SK-N-SH treated with all-trans-retinoic acid at 6 μM for 48 hours (cell line): ENCODE measurements around the gene OR52E6.

Experiments
- ATAC-seq: fragments of 200-7000 bp; cut with Tn5 transposase; 3 replicates; pipeline ENCODE4 v1.9.1; 2020; ENCODE audit warnings: mild to moderate bottlenecking, moderate library complexity
- ARNTL ChIP-seq: fragments of 450-650 bp; formaldehyde crosslinking; IDR thresholded peaks from 2 replicates; pipeline ENCODE4 v1.5.0; 2020; ENCODE audit warnings: low read depth, mild to moderate bottlenecking, moderate library complexity, borderline replicate concordance
- BACH2 ChIP-seq: fragments of 250-450 bp; sonication (Bioruptor Pico); IDR thresholded peaks from 2 replicates; pipeline ENCODE4 v1.9.0; 2021; ENCODE audit warnings: mild to moderate bottlenecking, borderline replicate concordance
- GLIS3 ChIP-seq: fragments of 250-450 bp; sonication (Bioruptor Pico); IDR thresholded peaks from 2 replicates; pipeline ENCODE4 v1.5.0; 2020; ENCODE audit warnings: mild to moderate bottlenecking, moderate library complexity
- ISL1 ChIP-seq: fragments of 250-450 bp; sonication (Bioruptor Pico); IDR thresholded peaks from 2 replicates; pipeline ENCODE4 v2.1.2; 2022; ENCODE audit warnings: mild to moderate bottlenecking, moderate library complexity
- PATZ1 ChIP-seq: fragments of 250-450 bp; sonication (Bioruptor Pico); IDR thresholded peaks from 2 replicates; pipeline ENCODE4 v1.8.0; 2020; ENCODE audit warnings: mild to moderate bottlenecking, moderate library complexity, borderline replicate concordance
- POU6F1 ChIP-seq: fragments of 250-450 bp; sonication (Bioruptor Pico); IDR thresholded peaks from 2 replicates; pipeline ENCODE4 v1.8.0; 2021; ENCODE audit warnings: low read depth, mild to moderate bottlenecking, moderate library complexity, borderline replicate concordance
- PPARA ChIP-seq: fragments of 250-450 bp; sonication (Bioruptor Pico); IDR thresholded peaks from 2 replicates; pipeline ENCODE4 v1.5.0; 2020; ENCODE audit warnings: mild to moderate bottlenecking, borderline replicate concordance
- RARB ChIP-seq: fragments of 250-450 bp; sonication (Bioruptor Pico); IDR thresholded peaks from 2 replicates; pipeline ENCODE4 v1.8.0; 2021; ENCODE audit warnings: mild to moderate bottlenecking, moderate library complexity
- SNAI2 ChIP-seq: fragments of 250-450 bp; sonication (Bioruptor Pico); IDR thresholded peaks from 2 replicates; pipeline ENCODE4 v1.5.0; 2020; ENCODE audit warnings: mild to moderate bottlenecking, moderate library complexity
- TCF4 ChIP-seq: fragments of 250-450 bp; sonication (Bioruptor Pico); IDR thresholded peaks from 2 replicates; pipeline ENCODE4 v1.8.0; 2021; ENCODE audit warnings: mild to moderate bottlenecking, moderate library complexity, borderline replicate concordance
- TOX ChIP-seq: fragments of 250-450 bp; sonication (Bioruptor Pico); IDR thresholded peaks from 2 replicates; pipeline ENCODE4 v1.8.0; 2021; ENCODE audit warnings: mild to moderate bottlenecking, moderate library complexity, borderline replicate concordance
- TSHZ2 ChIP-seq: fragments of 250-450 bp; sonication (Bioruptor Pico); IDR thresholded peaks from 2 replicates; pipeline ENCODE4 v1.5.0; 2020; ENCODE audit warnings: mild to moderate bottlenecking, moderate library complexity
- ZC3H10 ChIP-seq: fragments of 250-450 bp; sonication (Bioruptor Pico); IDR thresholded peaks from 2 replicates; pipeline ENCODE4 v1.5.1; 2021; ENCODE audit warnings: mild to moderate bottlenecking, moderate library complexity
- ZFP3 ChIP-seq: fragments of 250-450 bp; sonication (Bioruptor Pico); IDR thresholded peaks from 2 replicates; pipeline ENCODE4 v1.5.0; 2020; ENCODE audit warnings: mild to moderate bottlenecking, moderate library complexity
- ZFP30 ChIP-seq: fragments of 450-650 bp; formaldehyde crosslinking; IDR thresholded peaks from 2 replicates; pipeline ENCODE4 v1.5.0; 2022; ENCODE audit warnings: mild to moderate bottlenecking, moderate library complexity
- ZNF565 ChIP-seq: fragments of 450-650 bp; formaldehyde crosslinking; conservative IDR thresholded peaks from 2 replicates; pipeline ENCODE4 v1.5.0; 2020; ENCODE audit warnings: low read depth, mild to moderate bottlenecking, moderate library complexity
- ZNF70 ChIP-seq: fragments of 450-650 bp; formaldehyde crosslinking; IDR thresholded peaks from 2 replicates; pipeline ENCODE4 v1.5.0; 2020; ENCODE audit warnings: mild to moderate bottlenecking, moderate library complexity
- ZNF8 ChIP-seq: fragments of 450-650 bp; formaldehyde crosslinking; IDR thresholded peaks from 2 replicates; pipeline ENCODE4 v1.5.0; 2020; ENCODE audit warnings: mild to moderate bottlenecking, moderate library complexity
- TF ChIP-seq, protein P1 (sequence below): fragments of 250-450 bp; sonication (Bioruptor Pico); IDR thresholded peaks from 2 replicates; pipeline ENCODE4 v1.5.1; 2020; ENCODE audit warnings: low read depth, mild to moderate bottlenecking, moderate library complexity
- TF ChIP-seq, protein P2 (sequence below): fragments of 250-450 bp; sonication (Bioruptor Pico); IDR thresholded peaks from 2 replicates; pipeline ENCODE4 v1.5.1; 2021; ENCODE audit warnings: mild to moderate bottlenecking, moderate library complexity

Gene OR52E6

GRCh38 chr11:5847711-5848110 lies 6.0 kb upstream of the OR52E6 start (continued):
- no peak for TF ChIP-seq POU6F1 (CRISPR knock-in tag)

GRCh38 chr11:5846701-5847100 lies 5.0 kb upstream of the OR52E6 start:
- ATAC-seq, result no peak
- TF ChIP-seq ZNF8 (CRISPR knock-in tag), result no peak
- no peak for TF ChIP-seq POU6F1 (CRISPR knock-in tag)
- no peak for TF ChIP-seq GLIS3 (CRISPR knock-in tag)
- no peak for TF ChIP-seq RARB (CRISPR knock-in tag)
- TF ChIP-seq ZFP3 (CRISPR knock-in tag), result no peak
- TF ChIP-seq ZNF70 (CRISPR knock-in tag), result no peak
- TF ChIP-seq, protein P1, sequence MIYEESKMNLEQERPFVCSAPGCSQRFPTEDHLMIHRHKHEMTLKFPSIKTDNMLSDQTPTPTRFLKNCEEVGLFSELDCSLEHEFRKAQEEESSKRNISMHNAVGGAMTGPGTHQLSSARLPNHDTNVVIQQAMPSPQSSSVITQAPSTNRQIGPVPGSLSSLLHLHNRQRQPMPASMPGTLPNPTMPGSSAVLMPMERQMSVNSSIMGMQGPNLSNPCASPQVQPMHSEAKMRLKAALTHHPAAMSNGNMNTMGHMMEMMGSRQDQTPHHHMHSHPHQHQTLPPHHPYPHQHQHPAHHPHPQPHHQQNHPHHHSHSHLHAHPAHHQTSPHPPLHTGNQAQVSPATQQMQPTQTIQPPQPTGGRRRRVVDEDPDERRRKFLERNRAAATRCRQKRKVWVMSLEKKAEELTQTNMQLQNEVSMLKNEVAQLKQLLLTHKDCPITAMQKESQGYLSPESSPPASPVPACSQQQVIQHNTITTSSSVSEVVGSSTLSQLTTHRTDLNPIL, result no peak
- TF ChIP-seq ZC3H10 (CRISPR knock-in tag), result no peak
- no peak for TF ChIP-seq SNAI2 (CRISPR knock-in tag)
- TF ChIP-seq, protein P2, sequence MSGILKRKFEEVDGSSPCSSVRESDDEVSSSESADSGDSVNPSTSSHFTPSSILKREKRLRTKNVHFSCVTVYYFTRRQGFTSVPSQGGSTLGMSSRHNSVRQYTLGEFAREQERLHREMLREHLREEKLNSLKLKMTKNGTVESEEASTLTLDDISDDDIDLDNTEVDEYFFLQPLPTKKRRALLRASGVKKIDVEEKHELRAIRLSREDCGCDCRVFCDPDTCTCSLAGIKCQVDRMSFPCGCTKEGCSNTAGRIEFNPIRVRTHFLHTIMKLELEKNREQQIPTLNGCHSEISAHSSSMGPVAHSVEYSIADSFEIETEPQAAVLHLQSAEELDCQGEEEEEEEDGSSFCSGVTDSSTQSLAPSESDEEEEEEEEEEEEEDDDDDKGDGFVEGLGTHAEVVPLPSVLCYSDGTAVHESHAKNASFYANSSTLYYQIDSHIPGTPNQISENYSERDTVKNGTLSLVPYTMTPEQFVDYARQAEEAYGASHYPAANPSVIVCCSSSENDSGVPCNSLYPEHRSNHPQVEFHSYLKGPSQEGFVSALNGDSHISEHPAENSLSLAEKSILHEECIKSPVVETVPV (CRISPR knock-in tag), result no peak
- TF ChIP-seq PPARA (CRISPR knock-in tag), result no peak
- TF ChIP-seq ARNTL (CRISPR knock-in tag), result no peak
- TF ChIP-seq TOX (CRISPR knock-in tag), result no peak

GRCh38 chr11:5837695-5838094 lies 4.0 kb downstream of the OR52E6 start:
- no peak for ATAC-seq
- TF ChIP-seq ZFP30 (no peak), TSHZ2 (no peak), ZNF565 (CRISPR knock-in tag) (no peak), ZNF70 (CRISPR knock-in tag) (no peak), ISL1 (CRISPR knock-in tag) (no peak), ZNF8 (CRISPR knock-in tag) (no peak), SNAI2 (CRISPR knock-in tag) (no peak), BACH2 (no peak), PATZ1 (CRISPR knock-in tag) (no peak), GLIS3 (CRISPR knock-in tag) (no peak), TCF4 (CRISPR knock-in tag) (no peak), ARNTL (CRISPR knock-in tag) (no peak), ZFP3 (CRISPR knock-in tag) (no peak), POU6F1 (CRISPR knock-in tag) (no peak)
